Keratinocyte (primary cell): ENCODE measurements around the gene MSI2. TPM values are rescaled to one million over a fixed set of nuclear protein-coding genes. Genes with fewer than 3 reads are reported as not detected.

Experiments used
- DNase-seq: peaks from one replicate; pipeline ENCODE4 v3.0.0-alpha.2; 2011; ENCODE audit warnings: low read depth, missing footprints, low spot score
- FAIRE-seq: peaks from 2 replicates; lab custom pipeline; 2011; peaks lifted over from hg19 to GRCh38; lab: Jason Lieb, UNC
- H2AFZ ChIP-seq: 2 replicates; pipeline ENCODE4 v1.6.0; 2012; ENCODE audit warnings: low read length, control low read depth, inconsistent platforms; ENCODE audit not compliant: control insufficient read depth
- H3K27ac ChIP-seq: 2 replicates; pipeline ENCODE4 v1.5.1; 2011; ENCODE audit warnings: low read length; ENCODE audit not compliant: control insufficient read depth, insufficient read depth
- H3K27me3 ChIP-seq: 3 replicates; pipeline ENCODE4 v1.6.0; 2011; ENCODE audit warnings: low read length; ENCODE audit not compliant: control insufficient read depth, insufficient read depth; ENCODE audit errors: extremely low read depth
- H3K36me3 ChIP-seq, 2 experiments: 2 replicates in 1 of 2; 3 replicates in 1 of 2; pipeline ENCODE4 v1.5.1; 2011; ENCODE audit warnings: low read length in 2 of 2, mild to moderate bottlenecking in 1 of 2; ENCODE audit not compliant: control insufficient read depth in 2 of 2, insufficient read depth in 2 of 2; ENCODE audit errors: extremely low read depth in 1 of 2
- H3K4me1 ChIP-seq: 3 replicates; pipeline ENCODE4 v1.5.1; 2011; ENCODE audit warnings: low read length; ENCODE audit not compliant: control insufficient read depth, insufficient read depth; ENCODE audit errors: extremely low read depth
- H3K4me2 ChIP-seq: 3 replicates; pipeline ENCODE4 v1.6.0; 2011; ENCODE audit warnings: low read depth, low read length; ENCODE audit not compliant: control insufficient read depth, insufficient read depth; ENCODE audit errors: extremely low read depth
- H3K4me3 ChIP-seq, 3 experiments: fragments of 200-600 bp in 1 of 3; sonication (generic) in 1 of 3; 2 replicates in 2 of 3; 3 replicates in 1 of 3; pipeline ENCODE4 v1.5.1; 2011 to 2016; ENCODE audit warnings: low read length in 3 of 3, mild to moderate bottlenecking in 3 of 3, control low read depth in 2 of 3, inconsistent platforms in 1 of 3, low read depth in 1 of 3, mixed read lengths in 1 of 3, mixed run types in 1 of 3, moderate library complexity in 1 of 3; ENCODE audit not compliant: control insufficient read depth in 2 of 3, insufficient read depth in 2 of 3; ENCODE audit errors: extremely low read depth in 1 of 3
- H3K79me2 ChIP-seq: 2 replicates; pipeline ENCODE4 v1.6.0; 2012; ENCODE audit warnings: low read length; ENCODE audit not compliant: control insufficient read depth, insufficient read depth
- H3K9ac ChIP-seq: 3 replicates; pipeline ENCODE4 v1.6.0; 2011; ENCODE audit warnings: low read length; ENCODE audit not compliant: control insufficient read depth, insufficient read depth; ENCODE audit errors: extremely low read depth
- H3K9me1 ChIP-seq: 3 replicates; pipeline ENCODE4 v1.6.0; 2011; ENCODE audit warnings: low read length; ENCODE audit not compliant: control insufficient read depth, insufficient read depth; ENCODE audit errors: extremely low read depth
- H3K9me3 ChIP-seq: 2 replicates; pipeline ENCODE4 v1.5.1; 2012; ENCODE audit warnings: low read depth, low read length; ENCODE audit not compliant: control insufficient read depth
- H4K20me1 ChIP-seq: 3 replicates; pipeline ENCODE4 v1.6.0; 2011; ENCODE audit warnings: low read length; ENCODE audit not compliant: control insufficient read depth, insufficient read depth; ENCODE audit errors: extremely low read depth
- CTCF ChIP-seq, 3 experiments: IDR thresholded peaks in 1 of 3; conservative IDR thresholded peaks in 1 of 3; optimal IDR thresholded peaks in 1 of 3; 2 replicates in 2 of 3; 3 replicates in 1 of 3; pipeline versions ENCODE3 to v1.5.1; 2011; ENCODE audit warnings: low read length in 3 of 3, mild to moderate bottlenecking in 3 of 3, moderate library complexity in 2 of 3, control low read depth in 1 of 3, inconsistent platforms in 1 of 3; ENCODE audit not compliant: insufficient read depth in 2 of 3; ENCODE audit errors: extremely low read depth in 1 of 3
- EZH2 ChIP-seq: IDR thresholded peaks from one replicate; pipeline ENCODE4 v1.6.1; 2012; ENCODE audit warnings: inconsistent platforms, mild to moderate bottlenecking, low read length, moderate library complexity
- dilution Hi-C: fragments of 300-500 bp; cut with MboI; formaldehyde crosslinking; loops from one replicate; pipeline ENCODE4 v1.7.0; 2020; ENCODE audit warnings: low sequenced_read_pairs; ENCODE audit not compliant: extremely low pct_ligation_motif_present
- polyA plus RNA-seq, 5 experiments: library from polyadenylated mRNA; depleted of rRNA in 3 of 5; stranded (reverse) in 3 of 5; stranded (forward) in 1 of 5; unstranded in 1 of 5; fragments of >200 nt; gene quantifications; 1 replicate in 1 of 5; 2 replicates in 3 of 5; 3 replicates in 1 of 5; pipeline versions ENCODE4 v1.2.1 to v1.2.3, GENCODE V29; 2011 to 2012; ENCODE audit warnings: missing spikeins in 2 of 5, low read depth in 1 of 5, low replicate concordance in 1 of 5

Gene MSI2
- polyA plus RNA-seq, 1 donor (not counting 4 experiments of a cell fraction or from before 2014, with no cell fraction given): 22.3 TPM

- Histone ChIP-seq H3K4me1 (peaks cover 24% of the 10 kb centered on the region), H3K4me2 (no peak overlapping the region), H3K9ac (no peak overlapping the region), H3K9me3 (no peaks in the 10 kb centered on the region), H4K20me1 (no peaks in the 10 kb centered on the region), H3K36me3 (no peaks in the 10 kb centered on the region), H3K27me3 (no peaks in the 10 kb centered on the region), H3K9me1 (no peaks in the 10 kb centered on the region), H3K27ac (no peak overlapping the region), H2AFZ (no peak overlapping the region), H3K79me2 (no peaks in the 10 kb centered on the region), H3K4me3 (no peak overlapping the region)
- no peak for DNase-seq
- dilution Hi-C loops: no loop called here
- FAIRE-seq: no peak
- no peak for TF ChIP-seq EZH2
- no peak for TF ChIP-seq CTCF (optimal IDR thresholded peaks at IDR 0.05 in 1 of 3, IDR thresholded peaks at IDR 0.05 in 1 of 3, conservative IDR thresholded peaks at IDR 0.05 in 1 of 3; ENCODE audit: extremely low read depth in 1 of 3, insufficient read depth in 2 of 3, low read length in 3 of 3)
Measured at GRCh38 chr17:57477522-57478362, 221.4 kb downstream of the MSI2 start.

- Histone ChIP-seq H3K4me2 (no peak overlapping the region), H3K4me1 (peaks cover 24% of the 10 kb centered on the region), H4K20me1 (no peaks in the 10 kb centered on the region), H3K27ac (no peak overlapping the region), H3K9ac (no peak overlapping the region), H3K27me3 (no peaks in the 10 kb centered on the region), H3K9me1 (no peaks in the 10 kb centered on the region), H2AFZ (no peak overlapping the region), H3K4me3 (no peak overlapping the region), H3K36me3 (no peaks in the 10 kb centered on the region), H3K79me2 (no peaks in the 10 kb centered on the region), H3K9me3 (no peaks in the 10 kb centered on the region)
- TF ChIP-seq CTCF (optimal IDR thresholded peaks at IDR 0.05 in 1 of 3, IDR thresholded peaks at IDR 0.05 in 1 of 3, conservative IDR thresholded peaks at IDR 0.05 in 1 of 3; ENCODE audit: extremely low read depth in 1 of 3, insufficient read depth in 2 of 3, low read length in 3 of 3): no peak
- TF ChIP-seq EZH2: no peak
- FAIRE-seq: no peak
- dilution Hi-C loops: no loop called here
- no peak for DNase-seq
Measured at GRCh38 chr17:57478478-57479250, 222.3 kb downstream of the MSI2 start.
